Measurements from ENCODE around the gene CTDNEP1.

DNA sequence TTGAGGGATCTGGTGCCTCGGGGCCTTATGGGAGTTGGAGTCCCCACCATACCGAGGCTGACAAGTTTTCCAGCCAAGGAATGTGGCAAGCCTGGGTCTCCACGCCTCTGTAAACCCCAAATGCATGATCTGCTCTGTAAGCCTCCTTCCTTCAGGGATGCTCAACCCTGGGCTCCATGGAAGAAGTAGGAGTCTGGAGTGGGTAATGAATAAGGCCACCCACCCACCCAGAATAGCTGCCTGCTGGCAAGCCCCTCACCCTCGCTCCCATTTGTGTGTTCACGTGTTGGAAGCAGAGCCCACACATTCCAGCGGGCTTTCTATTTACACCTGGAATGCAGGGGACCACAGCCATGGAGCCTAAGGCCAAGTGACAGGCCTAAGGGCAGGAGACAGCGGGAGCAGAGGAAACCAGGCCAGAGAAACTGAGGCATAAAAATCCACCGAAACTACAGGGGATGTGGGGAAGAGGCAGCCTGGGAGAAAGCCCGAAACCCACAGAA is 36.3 kb downstream of the CTDNEP1 start:
- TF ChIP-seq EP300 (IDR thresholded peaks at IDR 0.05): no peak
- TF ChIP-seq, protein P1, sequence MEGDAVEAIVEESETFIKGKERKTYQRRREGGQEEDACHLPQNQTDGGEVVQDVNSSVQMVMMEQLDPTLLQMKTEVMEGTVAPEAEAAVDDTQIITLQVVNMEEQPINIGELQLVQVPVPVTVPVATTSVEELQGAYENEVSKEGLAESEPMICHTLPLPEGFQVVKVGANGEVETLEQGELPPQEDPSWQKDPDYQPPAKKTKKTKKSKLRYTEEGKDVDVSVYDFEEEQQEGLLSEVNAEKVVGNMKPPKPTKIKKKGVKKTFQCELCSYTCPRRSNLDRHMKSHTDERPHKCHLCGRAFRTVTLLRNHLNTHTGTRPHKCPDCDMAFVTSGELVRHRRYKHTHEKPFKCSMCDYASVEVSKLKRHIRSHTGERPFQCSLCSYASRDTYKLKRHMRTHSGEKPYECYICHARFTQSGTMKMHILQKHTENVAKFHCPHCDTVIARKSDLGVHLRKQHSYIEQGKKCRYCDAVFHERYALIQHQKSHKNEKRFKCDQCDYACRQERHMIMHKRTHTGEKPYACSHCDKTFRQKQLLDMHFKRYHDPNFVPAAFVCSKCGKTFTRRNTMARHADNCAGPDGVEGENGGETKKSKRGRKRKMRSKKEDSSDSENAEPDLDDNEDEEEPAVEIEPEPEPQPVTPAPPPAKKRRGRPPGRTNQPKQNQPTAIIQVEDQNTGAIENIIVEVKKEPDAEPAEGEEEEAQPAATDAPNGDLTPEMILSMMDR (IDR thresholded peaks at IDR 0.05): no peak
